GM21423 (cell line): ENCODE data around the gene RPL10.
"Not testable (repeated sequence)": the region's sequence is repeated elsewhere in the genome, so short reads cannot be mapped to it uniquely, and the experiment has no call there.

ENCODE experiments used
- ATAC-seq: cut with Tn5 transposase; IDR thresholded peaks from one replicate; pipeline ENCODE4 v1.9.1; 2021; ENCODE audit warnings: mild to moderate bottlenecking, moderate library complexity; ENCODE audit not compliant: unreplicated experiment

The RPL10 gene

GRCh38 chrX:154375156-154375504 lies 23.0 kb upstream of the RPL10 start:
- ATAC-seq: no peak

DNA sequence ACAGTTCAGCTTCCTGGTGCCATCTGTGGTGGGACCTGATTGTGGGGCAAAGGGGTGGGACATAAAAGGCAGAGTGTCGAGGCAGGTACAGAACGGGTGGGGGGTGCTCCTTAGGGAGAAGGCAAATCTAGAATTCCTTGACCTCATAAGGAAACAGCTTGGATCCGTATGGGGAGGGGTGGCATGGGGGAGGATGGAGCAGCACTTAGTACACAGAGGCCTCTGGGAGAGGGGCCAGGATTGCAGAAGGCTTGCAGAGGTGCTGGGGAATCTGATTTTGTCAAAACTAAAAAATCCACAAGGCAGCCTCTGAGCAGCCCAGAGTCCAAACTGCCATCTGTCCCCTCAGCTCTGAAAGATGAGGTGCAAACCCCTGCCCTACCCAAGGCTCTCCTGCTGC lies 21.4 kb upstream of the RPL10 start:
- ATAC-seq: no peak

GRCh38 chrX:154378059-154378798 lies 19.9 kb upstream of the RPL10 start:
- ATAC-seq: peak; percentile 2

DNA sequence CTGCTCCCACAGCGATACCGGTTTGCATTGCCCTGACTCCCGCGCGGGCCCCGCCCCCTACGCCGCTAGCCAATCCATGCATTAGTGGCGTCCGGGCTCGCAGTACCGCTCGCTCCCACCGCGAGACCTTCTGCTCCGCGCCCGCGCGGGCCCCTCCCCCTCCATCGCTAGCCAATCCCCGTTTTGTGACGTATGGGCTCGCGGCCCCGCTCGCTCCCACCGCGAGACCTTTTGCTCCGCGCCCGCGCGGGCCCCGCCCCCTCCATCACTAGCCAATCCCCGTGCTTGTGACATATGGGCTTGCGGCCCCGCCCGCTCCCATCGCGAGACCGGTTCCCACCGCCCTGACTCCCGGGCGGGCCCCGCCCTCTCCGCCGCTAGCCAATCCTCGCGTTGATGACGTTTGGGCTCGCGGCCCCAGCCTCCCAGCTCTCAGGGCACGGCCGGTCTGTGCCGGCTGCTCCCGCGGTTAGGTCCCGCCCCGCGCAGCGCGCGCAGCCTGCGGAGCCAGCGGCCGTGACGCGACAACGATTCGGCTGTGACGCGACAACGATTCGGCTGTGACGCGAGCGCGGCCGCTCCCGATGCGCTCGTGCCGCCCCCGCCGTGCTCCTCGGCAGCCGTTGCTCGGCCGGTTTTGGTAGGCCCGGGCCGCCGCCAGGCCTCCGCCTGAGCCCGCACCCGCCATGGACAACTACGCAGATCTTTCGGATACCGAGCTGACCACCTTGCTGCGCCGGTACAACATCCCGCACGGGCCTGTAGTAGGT lies 19.2 kb upstream of the RPL10 start, which contains the start of gene EMD:
EMD (plus strand) TSS at position 497 of the 770 bp plus-strand sequence; CDS start at position 687, 190 bp downstream.
- ATAC-seq: peak; percentile 79

DNA sequence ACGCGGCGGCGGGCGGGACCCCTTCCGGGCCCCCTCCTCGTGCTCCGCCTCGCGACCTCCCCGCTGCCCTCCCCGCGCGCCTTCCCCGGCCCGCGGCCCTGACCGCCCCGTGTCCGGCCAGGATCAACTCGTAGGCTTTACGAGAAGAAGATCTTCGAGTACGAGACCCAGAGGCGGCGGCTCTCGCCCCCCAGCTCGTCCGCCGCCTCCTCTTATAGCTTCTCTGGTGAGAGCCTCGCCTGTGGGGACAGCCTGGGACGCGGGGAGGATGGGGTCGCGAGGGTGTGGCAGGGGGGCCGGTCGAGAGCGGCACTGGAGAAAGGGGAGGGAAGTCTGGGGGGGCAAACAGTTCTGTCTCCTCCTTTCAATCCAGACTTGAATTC lies 18.6 kb upstream of the RPL10 start:
- peak; percentile 2 for ATAC-seq

- no peak for ATAC-seq
Observed at GRCh38 chrX:154380153-154380552, 18.0 kb upstream of the RPL10 start.

- ATAC-seq: no peak
Observed at GRCh38 chrX:154380787-154381186, 17.4 kb upstream of the RPL10 start.

DNA sequence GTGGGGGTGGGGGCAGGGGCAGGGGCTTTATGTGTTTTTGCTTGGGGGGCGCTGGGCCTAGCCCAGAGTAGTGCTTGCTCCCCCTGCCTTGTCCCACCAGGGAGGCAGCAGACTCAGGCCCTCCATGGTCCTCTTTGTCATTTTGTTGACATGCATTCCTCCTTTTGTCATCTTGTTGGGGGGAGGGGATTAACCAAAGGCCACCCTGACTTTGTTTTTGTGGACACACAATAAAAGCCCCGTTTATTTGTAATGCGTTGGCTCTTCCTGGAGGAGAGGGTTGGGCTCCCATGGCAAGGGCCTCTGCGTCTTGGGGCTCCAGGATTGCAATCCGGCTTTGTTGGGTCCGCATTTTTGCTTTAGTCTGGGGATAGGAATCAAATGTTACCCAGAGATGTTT lies 16.9 kb upstream of the RPL10 start:
- ATAC-seq: no peak

DNA sequence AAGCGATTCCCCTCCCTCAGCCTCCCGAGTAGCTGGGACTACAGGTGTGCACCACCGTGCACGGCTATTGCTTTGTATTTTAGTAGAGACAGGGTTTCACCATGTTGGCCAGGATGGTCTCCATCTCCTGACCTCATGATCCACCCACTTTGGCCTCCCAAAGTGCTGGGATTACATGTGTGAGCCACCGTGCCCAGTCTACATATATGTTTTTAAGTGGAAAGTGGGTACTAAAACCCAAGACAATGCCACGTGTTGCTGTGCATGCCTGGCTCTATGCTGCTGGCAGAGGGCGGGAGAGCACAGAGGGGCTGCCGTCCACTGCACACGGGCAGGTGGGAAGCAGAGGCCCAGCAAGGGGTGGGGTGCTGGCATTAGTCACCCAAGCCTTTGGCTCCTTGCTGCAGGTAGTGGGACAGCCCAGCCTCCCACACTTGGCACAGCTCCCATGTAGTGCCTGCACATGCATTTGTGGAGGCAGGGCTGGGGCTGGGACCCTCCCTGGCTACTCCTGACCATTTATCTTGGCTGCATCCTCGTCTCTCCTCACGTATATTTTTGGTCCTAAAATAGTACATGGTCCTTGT lies 15.6 kb upstream of the RPL10 start:
- no peak for ATAC-seq

- ATAC-seq: no peak
Observed at GRCh38 chrX:154383359-154384283, 14.6 kb upstream of the RPL10 start.

- no peak for ATAC-seq
Observed at GRCh38 chrX:154384284-154384892, 13.8 kb upstream of the RPL10 start.

DNA sequence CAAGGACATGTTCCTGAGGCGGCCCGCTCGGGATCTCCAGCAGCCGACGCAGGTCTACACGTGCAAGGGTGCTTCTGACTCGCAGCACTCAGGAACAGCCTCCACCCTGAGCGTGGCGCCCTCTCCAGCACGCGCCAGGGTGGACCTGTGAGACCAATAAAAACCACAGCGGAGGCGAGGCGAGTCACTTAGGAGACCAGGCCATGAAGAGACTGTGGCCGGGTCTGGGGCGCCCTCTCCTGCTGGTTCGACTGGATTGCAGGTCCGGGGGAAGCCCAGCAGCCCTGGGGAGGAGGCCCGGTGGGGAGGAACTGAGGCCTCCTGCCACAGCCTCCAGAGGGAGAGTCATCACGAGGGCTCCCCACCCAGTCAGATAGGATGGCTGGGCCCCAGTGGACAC lies 10.1 kb upstream of the RPL10 start:
- peak; percentile 35 for ATAC-seq

GRCh38 chrX:154388649-154389048 lies 9.5 kb upstream of the RPL10 start:
- ATAC-seq: peak; percentile 18

- ATAC-seq: peak; percentile 68
Observed at GRCh38 chrX:154389812-154390747, 8.1 kb upstream of the RPL10 start.

DNA sequence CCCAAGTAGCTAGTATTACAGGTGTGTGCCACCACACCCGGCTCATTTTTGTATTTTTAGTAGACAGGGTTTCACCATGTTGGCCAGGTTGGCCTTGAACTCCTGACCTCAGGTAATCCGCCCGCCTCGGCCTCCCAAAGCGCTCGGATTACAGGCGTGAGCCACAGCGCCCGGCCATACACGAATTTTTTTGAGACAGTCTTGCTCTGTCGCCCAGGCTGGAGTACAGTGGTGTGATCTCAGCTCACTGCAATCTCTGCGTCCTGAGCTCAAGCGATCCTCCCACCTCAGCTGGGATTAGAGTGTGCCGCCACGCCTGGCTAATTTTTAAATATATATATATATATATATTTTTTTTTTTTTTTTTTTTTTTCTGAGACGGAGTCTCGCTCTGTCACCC lies 1.8 kb upstream of the RPL10 start:
- not testable (repeated sequence) for ATAC-seq

GRCh38 chrX:154396973-154397887 lies 947 bp upstream of the RPL10 start:
- ATAC-seq: peak; percentile 45

DNA sequence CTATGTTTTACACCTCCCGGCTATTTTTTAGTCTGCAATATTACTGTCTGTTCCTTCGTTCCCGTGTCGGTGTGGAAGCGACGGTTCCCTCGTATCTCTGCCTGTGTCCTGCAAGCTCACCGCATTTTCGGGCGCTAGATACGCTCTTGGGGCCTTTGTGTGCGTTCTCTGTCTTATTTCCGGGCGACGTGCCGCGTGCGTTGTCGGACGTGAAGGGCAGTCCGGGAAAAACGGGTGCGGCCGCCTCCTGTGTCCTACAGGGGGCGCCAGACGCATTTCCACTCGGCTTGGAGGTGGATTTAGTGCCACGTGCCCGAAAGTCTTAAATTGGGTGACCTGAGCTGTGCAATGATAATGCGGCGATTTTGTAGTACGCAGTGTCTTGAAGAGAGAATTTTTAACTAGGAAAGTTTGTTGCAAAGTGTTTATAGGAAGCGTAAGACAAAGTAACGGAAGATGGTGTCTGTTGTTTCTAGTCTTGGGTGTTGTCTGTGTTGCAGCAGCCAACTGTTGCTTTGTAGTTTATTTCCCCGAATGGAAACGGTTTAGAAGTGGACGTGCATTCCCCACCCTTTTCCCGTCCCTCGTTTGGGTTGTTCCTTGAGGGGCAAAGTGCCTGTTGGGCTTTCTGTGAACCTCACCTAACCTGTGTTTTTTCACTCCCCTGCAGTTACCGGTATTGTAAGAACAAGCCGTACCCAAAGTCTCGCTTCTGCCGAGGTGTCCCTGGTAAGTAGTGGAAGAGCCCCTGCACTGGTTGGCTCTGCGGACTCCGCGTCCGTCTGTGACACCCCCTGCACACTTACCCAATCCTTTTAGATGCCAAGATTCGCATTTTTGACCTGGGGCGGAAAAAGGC lies 720 bp downstream of the RPL10 start:
- peak; percentile 32 for ATAC-seq
